Measurements from ENCODE around the gene NPC1L1.
"Not testable (repeated sequence)": the region's sequence is repeated elsewhere in the genome, so short reads cannot be mapped to it uniquely, and the experiment has no call there.

The NPC1L1 gene

GRCh38 chr7:44562622-44562962 lies 21.5 kb upstream of the NPC1L1 start:
- H3K27me3 ChIP-seq (ENCODE audit: control insufficient read depth in 1 of 2, insufficient read depth in 2 of 2, low read length in 2 of 2); H3K9me3 ChIP-seq (ENCODE audit: low read length); H3K9ac ChIP-seq (ENCODE audit: low read length); H3K4me3 ChIP-seq (ENCODE audit: low read depth in 1 of 2, low read length in 2 of 2); H3K4me1 ChIP-seq (ENCODE audit: insufficient read depth, low read length); H3K27ac ChIP-seq (ENCODE audit: low read depth, low read length): not testable (repeated sequence)
- peaks cover 32% of the 10 kb centered on the region for H3K36me3 ChIP-seq (ENCODE audit: insufficient read depth, low read length)

GRCh38 chr7:44561962-44562621 lies 21.0 kb upstream of the NPC1L1 start:
- no peaks in the 10 kb centered on the region for H3K4me1 ChIP-seq (ENCODE audit: insufficient read depth, low read length)
- no peaks in the 10 kb centered on the region for H3K9me3 ChIP-seq (ENCODE audit: low read length)
- H3K27me3 ChIP-seq (ENCODE audit: control insufficient read depth in 1 of 2, insufficient read depth in 2 of 2, low read length in 2 of 2): no peaks in the 10 kb centered on the region
- H3K27ac ChIP-seq (ENCODE audit: low read depth, low read length): no peak overlapping the region
- peaks cover 27% of the 10 kb centered on the region for H3K36me3 ChIP-seq (ENCODE audit: insufficient read depth, low read length)
- H3K9ac ChIP-seq (ENCODE audit: low read length): no peak overlapping the region
- no peak overlapping the region for H3K4me3 ChIP-seq (ENCODE audit: low read depth in 1 of 2, low read length in 2 of 2)

GRCh38 chr7:44561481-44561880 lies 20.4 kb upstream of the NPC1L1 start:
- H3K4me3 ChIP-seq (ENCODE audit: low read depth in 1 of 2, low read length in 2 of 2): no peak overlapping the region
- no peak overlapping the region for H3K27ac ChIP-seq (ENCODE audit: low read depth, low read length)
- H3K4me1 ChIP-seq (ENCODE audit: insufficient read depth, low read length): no peaks in the 10 kb centered on the region
- H3K9me3 ChIP-seq (ENCODE audit: low read length): no peaks in the 10 kb centered on the region
- no peak overlapping the region for H3K9ac ChIP-seq (ENCODE audit: low read length)
- no peaks in the 10 kb centered on the region for H3K27me3 ChIP-seq (ENCODE audit: control insufficient read depth in 1 of 2, insufficient read depth in 2 of 2, low read length in 2 of 2)
- H3K36me3 ChIP-seq (ENCODE audit: insufficient read depth, low read length): peaks cover 23% of the 10 kb centered on the region

GRCh38 chr7:44559485-44559884 lies 18.4 kb upstream of the NPC1L1 start:
- Histone ChIP-seq H3K27me3 (ENCODE audit: control insufficient read depth in 1 of 2, insufficient read depth in 2 of 2, low read length in 2 of 2) (no peaks in the 10 kb centered on the region), H3K9me3 (ENCODE audit: low read length) (no peaks in the 10 kb centered on the region), H3K4me1 (ENCODE audit: insufficient read depth, low read length) (no peaks in the 10 kb centered on the region), H3K27ac (ENCODE audit: low read depth, low read length) (no peak overlapping the region), H3K4me3 (ENCODE audit: low read depth in 1 of 2, low read length in 2 of 2) (no peak overlapping the region), H3K9ac (ENCODE audit: low read length) (no peak overlapping the region), H3K36me3 (ENCODE audit: insufficient read depth, low read length) (peaks cover 6% of the 10 kb centered on the region)

GRCh38 chr7:44557485-44557884 lies 16.4 kb upstream of the NPC1L1 start:
- no peak overlapping the region for H3K9ac ChIP-seq (ENCODE audit: low read length)
- H3K36me3 ChIP-seq (ENCODE audit: insufficient read depth, low read length): no peaks in the 10 kb centered on the region
- H3K27ac ChIP-seq (ENCODE audit: low read depth, low read length): no peak overlapping the region
- H3K4me3 ChIP-seq (ENCODE audit: low read depth in 1 of 2, low read length in 2 of 2): no peak overlapping the region
- no peaks in the 10 kb centered on the region for H3K4me1 ChIP-seq (ENCODE audit: insufficient read depth, low read length)
- H3K27me3 ChIP-seq (ENCODE audit: control insufficient read depth in 1 of 2, insufficient read depth in 2 of 2, low read length in 2 of 2): no peaks in the 10 kb centered on the region
- no peaks in the 10 kb centered on the region for H3K9me3 ChIP-seq (ENCODE audit: low read length)

- no peaks in the 10 kb centered on the region for H3K36me3 ChIP-seq (ENCODE audit: insufficient read depth, low read length)
- H3K9me3 ChIP-seq (ENCODE audit: low read length): no peaks in the 10 kb centered on the region
- no peak overlapping the region for H3K27ac ChIP-seq (ENCODE audit: low read depth, low read length)
- H3K4me1 ChIP-seq (ENCODE audit: insufficient read depth, low read length): no peaks in the 10 kb centered on the region
- no peak overlapping the region for H3K4me3 ChIP-seq (ENCODE audit: low read depth in 1 of 2, low read length in 2 of 2)
- H3K9ac ChIP-seq (ENCODE audit: low read length): no peak overlapping the region
- no peaks in the 10 kb centered on the region for H3K27me3 ChIP-seq (ENCODE audit: control insufficient read depth in 1 of 2, insufficient read depth in 2 of 2, low read length in 2 of 2)
These were observed 14.2 kb upstream of the NPC1L1 start for GRCh38 chr7:44555350-44555749.

GRCh38 chr7:44552473-44553005 lies 11.4 kb upstream of the NPC1L1 start:
- not testable (repeated sequence) for H3K36me3 ChIP-seq (ENCODE audit: insufficient read depth, low read length); H3K9ac ChIP-seq (ENCODE audit: low read length); H3K4me3 ChIP-seq (ENCODE audit: low read depth in 1 of 2, low read length in 2 of 2); H3K4me1 ChIP-seq (ENCODE audit: insufficient read depth, low read length); H3K27ac ChIP-seq (ENCODE audit: low read depth, low read length); H3K9me3 ChIP-seq (ENCODE audit: low read length); H3K27me3 ChIP-seq (ENCODE audit: control insufficient read depth in 1 of 2, insufficient read depth in 2 of 2, low read length in 2 of 2)

GRCh38 chr7:44549457-44549856 lies 8.3 kb upstream of the NPC1L1 start:
- no peaks in the 10 kb centered on the region for H3K4me1 ChIP-seq (ENCODE audit: insufficient read depth, low read length)
- H3K9me3 ChIP-seq (ENCODE audit: low read length): no peaks in the 10 kb centered on the region
- H3K27ac ChIP-seq (ENCODE audit: low read depth, low read length): no peak overlapping the region
- H3K9ac ChIP-seq (ENCODE audit: low read length): no peak overlapping the region
- H3K27me3 ChIP-seq (ENCODE audit: control insufficient read depth in 1 of 2, insufficient read depth in 2 of 2, low read length in 2 of 2): no peaks in the 10 kb centered on the region
- H3K36me3 ChIP-seq (ENCODE audit: insufficient read depth, low read length): no peaks in the 10 kb centered on the region
- H3K4me3 ChIP-seq (ENCODE audit: low read depth in 1 of 2, low read length in 2 of 2): no peak overlapping the region

- Histone ChIP-seq H3K27me3 (ENCODE audit: control insufficient read depth in 1 of 2, insufficient read depth in 2 of 2, low read length in 2 of 2) (no peaks in the 10 kb centered on the region), H3K9ac (ENCODE audit: low read length) (no peak overlapping the region), H3K27ac (ENCODE audit: low read depth, low read length) (no peak overlapping the region), H3K9me3 (ENCODE audit: low read length) (no peaks in the 10 kb centered on the region), H3K4me1 (ENCODE audit: insufficient read depth, low read length) (no peaks in the 10 kb centered on the region), H3K4me3 (ENCODE audit: low read depth in 1 of 2, low read length in 2 of 2) (no peak overlapping the region), H3K36me3 (ENCODE audit: insufficient read depth, low read length) (no peaks in the 10 kb centered on the region)
These were observed 7.8 kb upstream of the NPC1L1 start for GRCh38 chr7:44548893-44549292.

GRCh38 chr7:44547536-44548231 lies 6.6 kb upstream of the NPC1L1 start:
- no peak overlapping the region for H3K4me3 ChIP-seq (ENCODE audit: low read depth in 1 of 2, low read length in 2 of 2)
- H3K4me1 ChIP-seq (ENCODE audit: insufficient read depth, low read length): no peaks in the 10 kb centered on the region
- H3K9ac ChIP-seq (ENCODE audit: low read length): no peak overlapping the region
- no peak overlapping the region for H3K27ac ChIP-seq (ENCODE audit: low read depth, low read length)
- no peaks in the 10 kb centered on the region for H3K36me3 ChIP-seq (ENCODE audit: insufficient read depth, low read length)
- H3K27me3 ChIP-seq (ENCODE audit: control insufficient read depth in 1 of 2, insufficient read depth in 2 of 2, low read length in 2 of 2): no peaks in the 10 kb centered on the region
- no peaks in the 10 kb centered on the region for H3K9me3 ChIP-seq (ENCODE audit: low read length)

- H3K4me1 ChIP-seq (ENCODE audit: insufficient read depth, low read length): no peaks in the 10 kb centered on the region
- no peaks in the 10 kb centered on the region for H3K27me3 ChIP-seq (ENCODE audit: control insufficient read depth in 1 of 2, insufficient read depth in 2 of 2, low read length in 2 of 2)
- H3K9ac ChIP-seq (ENCODE audit: low read length): no peak overlapping the region
- H3K4me3 ChIP-seq (ENCODE audit: low read depth in 1 of 2, low read length in 2 of 2): no peak overlapping the region
- H3K27ac ChIP-seq (ENCODE audit: low read depth, low read length): no peak overlapping the region
- H3K36me3 ChIP-seq (ENCODE audit: insufficient read depth, low read length): no peaks in the 10 kb centered on the region
- H3K9me3 ChIP-seq (ENCODE audit: low read length): no peaks in the 10 kb centered on the region
These were observed 913 bp upstream of the NPC1L1 start for GRCh38 chr7:44541876-44542610.
